B cell (primary cell): Measurements from ENCODE around the gene MOAP1. TPM values are rescaled to one million over a fixed set of nuclear protein-coding genes. Genes with fewer than 3 reads are reported as not detected.

Source experiments
- ATAC-seq: fragments of 200-7000 bp; cut with Tn5 transposase; one replicate; pipeline ENCODE4 v1.10.0; 2021; ENCODE audit warnings: low read depth, mild to moderate bottlenecking, moderate number of reproducible peaks, moderate library complexity
- CTCF ChIA-PET: fragments of 350-600 bp; sonication (Branson Sonifier 250); formaldehyde crosslinking; loops from one replicate; lab custom pipeline; 2021; ENCODE audit warnings: antibody characterized with exemption, inconsistent platforms; lab: Charles Lee
- POLR2A ChIA-PET: fragments of 350-600 bp; sonication (Branson Sonifier 250); formaldehyde crosslinking; loops from one replicate; lab custom pipeline; 2021; ENCODE audit warnings: antibody characterized with exemption; lab: Charles Lee
- DNase-seq: peaks from one replicate; pipeline ENCODE4 v3.0.0; 2013
- H2AFZ ChIP-seq: 2 replicates; pipeline ENCODE4 v1.6.1; 2012; ENCODE audit warnings: mild to moderate bottlenecking, low read depth, low read length; ENCODE audit not compliant: insufficient read depth, poor library complexity, severe bottlenecking
- H3K27ac ChIP-seq, 2 donors: 1 replicate in 1 of 2; 2 replicates in 1 of 2; pipeline ENCODE4 v1.5.1; 2012 to 2013; ENCODE audit warnings: low read length in 2 of 2, mild to moderate bottlenecking in 2 of 2, moderate library complexity in 1 of 2
- H3K27me3 ChIP-seq, 4 experiments: fragments of 200-600 bp in 1 of 4; sonication (generic) in 1 of 4; replicated peaks in 1 of 4; 1 replicate in 2 of 4; 2 replicates in 2 of 4; pipeline versions ENCODE4 v1.6.1 to v1.7.0; 2013 to 2016; ENCODE audit warnings: low read length in 3 of 4, mild to moderate bottlenecking in 2 of 4, mixed read lengths in 1 of 4, moderate library complexity in 1 of 4; ENCODE audit not compliant: insufficient read depth in 4 of 4, control insufficient read depth in 3 of 4; ENCODE audit errors: control extremely low read depth in 1 of 4
- H3K36me3 ChIP-seq, 2 experiments: replicated peaks in 1 of 2; 1 replicate in 1 of 2; 2 replicates in 1 of 2; pipeline versions ENCODE4 v1.6.1 to v1.7.1; 2013; ENCODE audit warnings: low read length in 1 of 2; ENCODE audit not compliant: insufficient read depth in 2 of 2, control insufficient read depth in 1 of 2; ENCODE audit errors: control extremely low read depth in 1 of 2, extremely low read depth in 1 of 2
- H3K4me1 ChIP-seq, 2 donors: fragments of 200-600 bp in 1 of 2; sonication (generic) in 1 of 2; 1 replicate in 1 of 2; 2 replicates in 1 of 2; pipeline versions ENCODE4 v1.5.1 to v1.6.1; 2013 to 2017; ENCODE audit warnings: low read length in 2 of 2; ENCODE audit not compliant: control insufficient read depth in 2 of 2, insufficient read depth in 2 of 2
- H3K4me2 ChIP-seq: replicated peaks from 2 replicates; pipeline ENCODE3; 2012; ENCODE audit warnings: mild to moderate bottlenecking, low read depth, low read length; ENCODE audit not compliant: poor library complexity, severe bottlenecking
- H3K4me3 ChIP-seq, 5 experiments: fragments of 200-600 bp in 1 of 5; sonication (generic) in 1 of 5; 1 replicate in 3 of 5; 2 replicates in 2 of 5; pipeline versions ENCODE4 v1.5.1 to v1.7.0; 2011 to 2016; ENCODE audit warnings: low read length in 4 of 5, mild to moderate bottlenecking in 4 of 5, low read depth in 2 of 5, control low read depth in 1 of 5, moderate library complexity in 1 of 5; ENCODE audit not compliant: insufficient read depth in 1 of 5; ENCODE audit errors: control extremely low read depth in 1 of 5, extremely low read depth in 1 of 5
- H3K79me2 ChIP-seq: fragments of 200-600 bp; sonication (generic); one replicate; pipeline ENCODE4 v1.6.0; 2016; ENCODE audit warnings: low read length; ENCODE audit not compliant: control insufficient read depth, insufficient read depth
- H3K9ac ChIP-seq: fragments of 200-600 bp; sonication (generic); 2 replicates; pipeline ENCODE4 v1.6.1; 2017; ENCODE audit warnings: mild to moderate bottlenecking, low read length, moderate library complexity
- H3K9me3 ChIP-seq, 3 donors: one replicate each; pipeline versions ENCODE4 v1.6.1 to v1.7.1; 2013; ENCODE audit warnings: low read length in 2 of 3; ENCODE audit not compliant: control insufficient read depth in 2 of 3, insufficient read depth in 1 of 3; ENCODE audit errors: control extremely low read depth in 1 of 3
- H4K20me1 ChIP-seq: 2 replicates; pipeline ENCODE4 v1.6.0; 2012; ENCODE audit warnings: mild to moderate bottlenecking, low read length; ENCODE audit not compliant: insufficient read depth, control insufficient read depth, poor library complexity, severe bottlenecking
- H3K27ac Mint-ChIP-seq: one replicate; pipeline ENCODE4 v1.8.0; 2021; ENCODE audit warnings: mixed read lengths
- H3K27me3 Mint-ChIP-seq: one replicate; pipeline ENCODE4 v1.8.0; 2021; ENCODE audit warnings: mixed read lengths
- H3K4me1 Mint-ChIP-seq: one replicate; pipeline ENCODE4 v1.8.0; 2021; ENCODE audit warnings: mixed read lengths
- H3K4me3 Mint-ChIP-seq: one replicate; pipeline ENCODE4 v1.8.0; 2021; ENCODE audit warnings: mixed read lengths
- H3K9me3 Mint-ChIP-seq: one replicate; pipeline ENCODE4 v1.8.0; 2022; ENCODE audit warnings: mixed read lengths; ENCODE audit not compliant: insufficient read depth
- EZH2 ChIP-seq: IDR thresholded peaks from 2 replicates; pipeline ENCODE4 v1.6.1; 2012; ENCODE audit warnings: borderline replicate concordance, low read depth, mild to moderate bottlenecking, moderate library complexity, low read length; ENCODE audit not compliant: insufficient read depth, poor library complexity, severe bottlenecking
- WGBS: methylation state at CpG from one replicate; pipeline ENCODE4 v1.1.5; 2013; ENCODE audit warnings: missing lambda C conversion rate; ENCODE audit not compliant: insufficient coverage; 5-methylcytosine and 5-hydroxymethylcytosine counted together
- intact Hi-C: fragments of 100-400 bp; cut with micrococcal nuclease; formaldehyde crosslinking; loops from one replicate; pipeline ENCODE4 v1.10.0; 2022
- polyA plus RNA-seq: library from polyadenylated mRNA; depleted of rRNA; stranded (reverse); fragments of >200 nt; gene quantifications from 2 replicates; pipeline ENCODE4 v1.2.3, GENCODE V29; 2012
- total RNA-seq, 2 donors: library from RNA; stranded (reverse); fragments of 120-200 nt in 1 of 2; gene quantifications; 1 replicate in 1 of 2; 2 replicates in 1 of 2; pipeline versions ENCODE4 v1.2.3 to v1.2.4, GENCODE V29; 2013 to 2022
- TF ChIP-seq, protein P1 (sequence below): fragments of 200-600 bp; IDR thresholded peaks from one replicate; pipeline ENCODE4 v1.8.0; 2022; ENCODE audit warnings: antibody characterized with exemption, mild to moderate bottlenecking

MOAP1 gene
- total and polyA plus RNA-seq, 2 donors (not counting 1 experiment from before 2014, with no cell fraction given), result 30.8 to 74.9 TPM

DNA sequence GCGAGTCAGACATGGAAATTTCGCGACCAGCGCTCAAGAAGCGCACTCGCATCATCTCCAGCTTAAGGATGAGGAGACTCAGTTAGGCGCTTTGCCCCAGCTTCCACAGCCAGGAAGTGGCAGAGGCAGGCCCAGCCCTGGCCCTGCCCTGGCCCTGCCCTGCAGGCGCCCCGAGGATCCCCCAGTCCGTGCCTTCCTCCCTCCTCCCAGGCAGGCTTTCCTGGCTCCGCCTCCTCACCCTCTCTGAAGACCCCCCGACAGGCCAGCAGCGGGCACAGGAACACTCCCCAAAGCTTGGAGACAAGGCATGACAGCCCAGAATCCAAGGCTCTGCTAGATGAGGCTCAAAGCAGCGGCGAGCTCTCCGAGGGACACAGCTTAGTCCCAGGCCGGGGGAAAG lies 47.5 kb upstream of the MOAP1 start:
- DNase-seq, result no peak
- intact Hi-C loops, result no loop called here
- Histone ChIP-seq H3K9me3 (peaks cover 0 to 4% (median 0%) of the 10 kb centered on the region in 3 donors), H3K27ac (no peak overlapping the region), H3K79me2 (no peaks in the 10 kb centered on the region), H3K4me1 (peaks cover 4% of the 10 kb centered on the region in 2 donors), H3K9ac (no peak overlapping the region), H2AFZ (no peak overlapping the region), H3K36me3 (peaks cover 11 to 21% of the 10 kb centered on the region in 2 experiments), H3K4me2 (no peak overlapping the region), H3K27me3 (peaks cover 0 to 11% (median 0%) of the 10 kb centered on the region in 4 experiments), H3K4me3 (no peak overlapping the region), H4K20me1 (no peaks in the 10 kb centered on the region)
- no peak for TF ChIP-seq EZH2
- TF ChIP-seq, protein P1, sequence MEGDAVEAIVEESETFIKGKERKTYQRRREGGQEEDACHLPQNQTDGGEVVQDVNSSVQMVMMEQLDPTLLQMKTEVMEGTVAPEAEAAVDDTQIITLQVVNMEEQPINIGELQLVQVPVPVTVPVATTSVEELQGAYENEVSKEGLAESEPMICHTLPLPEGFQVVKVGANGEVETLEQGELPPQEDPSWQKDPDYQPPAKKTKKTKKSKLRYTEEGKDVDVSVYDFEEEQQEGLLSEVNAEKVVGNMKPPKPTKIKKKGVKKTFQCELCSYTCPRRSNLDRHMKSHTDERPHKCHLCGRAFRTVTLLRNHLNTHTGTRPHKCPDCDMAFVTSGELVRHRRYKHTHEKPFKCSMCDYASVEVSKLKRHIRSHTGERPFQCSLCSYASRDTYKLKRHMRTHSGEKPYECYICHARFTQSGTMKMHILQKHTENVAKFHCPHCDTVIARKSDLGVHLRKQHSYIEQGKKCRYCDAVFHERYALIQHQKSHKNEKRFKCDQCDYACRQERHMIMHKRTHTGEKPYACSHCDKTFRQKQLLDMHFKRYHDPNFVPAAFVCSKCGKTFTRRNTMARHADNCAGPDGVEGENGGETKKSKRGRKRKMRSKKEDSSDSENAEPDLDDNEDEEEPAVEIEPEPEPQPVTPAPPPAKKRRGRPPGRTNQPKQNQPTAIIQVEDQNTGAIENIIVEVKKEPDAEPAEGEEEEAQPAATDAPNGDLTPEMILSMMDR, result no peak
- 54% methylated on average over 17 of the region's 17 CpGs for WGBS
- ChIA-PET CTCF (interaction anchor here (1.0 kb wide), 1 partner anchor 657 kb away, joined by 4 read pairs; no protein-coding TSS in a partner anchor), POLR2A (no interaction called here)
- Mint-ChIP-seq H3K4me3 (no peak overlapping the region), H3K27ac (no peak overlapping the region), H3K4me1 (peaks cover 12% of the 10 kb centered on the region), H3K27me3 (peaks cover 8% of the 10 kb centered on the region), H3K9me3 (no peaks in the 10 kb centered on the region)
- ATAC-seq, result no peak

DNA sequence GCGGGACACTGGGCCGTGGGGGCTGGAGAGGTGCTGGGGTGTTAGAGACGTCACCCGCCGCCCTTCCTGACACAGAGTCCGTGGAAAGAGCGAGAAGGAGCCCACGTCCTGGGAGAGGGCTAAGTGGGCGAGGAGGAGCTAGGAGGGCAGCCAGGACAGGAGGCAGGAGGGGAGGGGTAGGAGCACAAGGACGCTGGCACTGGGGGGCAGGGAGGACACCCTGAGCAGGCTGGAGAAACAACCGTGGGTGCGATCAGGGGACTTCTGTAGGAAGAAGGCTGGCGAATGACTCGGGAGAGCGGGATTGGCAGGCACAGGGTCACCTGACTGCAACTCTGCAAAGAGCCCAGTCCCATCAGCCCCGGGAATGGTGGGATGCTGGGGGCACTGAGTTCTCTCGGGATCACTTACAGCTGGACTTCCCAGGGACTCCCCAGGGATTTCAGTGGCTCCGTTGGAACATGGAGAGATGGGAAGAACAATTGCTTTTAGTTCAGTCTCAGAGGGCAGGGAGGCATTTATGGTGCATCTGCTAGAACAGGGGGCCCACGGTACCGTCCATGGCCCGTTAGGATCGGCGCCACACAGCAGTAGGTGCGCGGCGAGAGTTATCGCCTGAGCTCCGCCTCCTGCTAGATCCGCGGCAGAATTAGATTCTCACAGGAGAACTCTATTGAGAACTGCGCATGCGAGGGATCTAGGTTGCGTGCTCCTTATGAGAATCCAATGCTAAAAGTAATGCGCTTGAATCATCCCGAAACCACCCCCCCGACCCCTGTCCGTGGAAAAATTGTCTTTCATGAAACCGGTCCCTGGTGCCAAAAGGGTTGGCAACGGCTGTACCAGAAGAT lies 46.7 kb upstream of the MOAP1 start:
- DNase-seq (no peak), ATAC-seq (no peak)
- Mint-ChIP-seq H3K9me3 (no peaks in the 10 kb centered on the region), H3K27ac (no peak overlapping the region), H3K27me3 (peaks cover 8% of the 10 kb centered on the region), H3K4me1 (peaks cover 12% of the 10 kb centered on the region), H3K4me3 (peak overlapping the region; percentile 57)
- 29% methylated on average over 32 of the region's 39 CpGs for WGBS
- H3K79me2 ChIP-seq, result no peaks in the 10 kb centered on the region
- H2AFZ ChIP-seq, result peak overlapping the region; percentile 32
- peaks cover 4% of the 10 kb centered on the region in 2 donors for H3K4me1 ChIP-seq
- peaks cover 15 to 26% of the 10 kb centered on the region in 2 experiments for H3K36me3 ChIP-seq
- peaks cover 0 to 11% (median 0%) of the 10 kb centered on the region in 4 experiments for H3K27me3 ChIP-seq
- intact Hi-C loops, result no loop called here
- no peak for TF ChIP-seq EZH2
- TF ChIP-seq, protein P1, result no peak
- H4K20me1 ChIP-seq, result no peaks in the 10 kb centered on the region
- H3K9ac ChIP-seq, result peak overlapping the region; percentile 25
- POLR2A ChIA-PET, result no interaction called here
- CTCF ChIA-PET, result interaction anchor here (1.0 to 1.1 kb wide), 2 partner anchors 305 to 308 kb away, joined by 3 to 4 read pairs; no protein-coding TSS in a partner anchor
- H3K27ac ChIP-seq, result no peak overlapping the region
- H3K4me3 ChIP-seq, result peak overlapping the region in 2 of 5 experiments; percentile 11 to 14
- H3K9me3 ChIP-seq, result peaks cover 0 to 4% (median 0%) of the 10 kb centered on the region in 3 donors
- peak overlapping the region; percentile 50 for H3K4me2 ChIP-seq
